ENCODE measurements around the gene KCNAB2.

The KCNAB2 gene

GRCh38 chr1:6034750-6035096 is 11.0 kb upstream of the KCNAB2 start:
- no peak for ATAC-seq
- Mint-ChIP-seq H3K4me3 (no peak overlapping the region), H3K9me3 (no peaks in the 10 kb centered on the region), H3K27me3 (no peaks in the 10 kb centered on the region), H3K27ac (peak overlapping the region; percentile 70), H3K4me1 (peaks cover 71% of the 10 kb centered on the region), H3K36me3 (ENCODE audit: low read depth) (peaks cover 39% of the 10 kb centered on the region)
- DNase-seq = no peak

- Mint-ChIP-seq H3K4me3 (no peak overlapping the region), H3K27ac (peak overlapping the region; percentile 70), H3K4me1 (peaks cover 65% of the 10 kb centered on the region), H3K9me3 (no peaks in the 10 kb centered on the region), H3K27me3 (no peaks in the 10 kb centered on the region), H3K36me3 (ENCODE audit: low read depth) (peaks cover 37% of the 10 kb centered on the region)
- DNase-seq (no peak), ATAC-seq (no peak)
Observed at GRCh38 chr1:6035303-6035702, 10.4 kb upstream of the KCNAB2 start.

- Mint-ChIP-seq H3K4me3 (no peak overlapping the region), H3K27me3 (no peaks in the 10 kb centered on the region), H3K4me1 (peaks cover 61% of the 10 kb centered on the region), H3K36me3 (ENCODE audit: low read depth) (peaks cover 33% of the 10 kb centered on the region), H3K9me3 (no peaks in the 10 kb centered on the region), H3K27ac (peak overlapping the region; percentile 28)
- ATAC-seq (no peak), DNase-seq (no peak)
Observed at GRCh38 chr1:6035719-6036118, 10.0 kb upstream of the KCNAB2 start.

GRCh38 chr1:6037338-6037762 is 8.3 kb upstream of the KCNAB2 start:
- H3K9me3 Mint-ChIP-seq = no peaks in the 10 kb centered on the region
- no peaks in the 10 kb centered on the region for H3K27me3 Mint-ChIP-seq
- peak overlapping the region; percentile 52 for H3K27ac Mint-ChIP-seq
- no peak overlapping the region for H3K4me3 Mint-ChIP-seq
- peaks cover 31% of the 10 kb centered on the region for H3K36me3 Mint-ChIP-seq (ENCODE audit: low read depth)
- peaks cover 46% of the 10 kb centered on the region for H3K4me1 Mint-ChIP-seq
- ATAC-seq (peak; percentile 53), DNase-seq (peak; percentile 20)

- ATAC-seq (no peak), DNase-seq (no peak)
- Mint-ChIP-seq H3K36me3 (ENCODE audit: low read depth) (peaks cover 29% of the 10 kb centered on the region), H3K27ac (no peak overlapping the region), H3K4me1 (peaks cover 35% of the 10 kb centered on the region), H3K9me3 (no peaks in the 10 kb centered on the region), H3K4me3 (no peak overlapping the region), H3K27me3 (no peaks in the 10 kb centered on the region)
Observed at GRCh38 chr1:6038603-6039002, 7.1 kb upstream of the KCNAB2 start.

GRCh38 chr1:6039031-6039430 is 6.7 kb upstream of the KCNAB2 start:
- Mint-ChIP-seq H3K27me3 (no peaks in the 10 kb centered on the region), H3K9me3 (no peaks in the 10 kb centered on the region), H3K27ac (no peak overlapping the region), H3K36me3 (ENCODE audit: low read depth) (peaks cover 32% of the 10 kb centered on the region), H3K4me3 (no peak overlapping the region), H3K4me1 (peaks cover 33% of the 10 kb centered on the region)
- DNase-seq = no peak
- no peak for ATAC-seq

- Mint-ChIP-seq H3K4me1 (peaks cover 24% of the 10 kb centered on the region), H3K4me3 (no peak overlapping the region), H3K27ac (no peak overlapping the region), H3K27me3 (no peaks in the 10 kb centered on the region), H3K9me3 (no peaks in the 10 kb centered on the region), H3K36me3 (ENCODE audit: low read depth) (peaks cover 27% of the 10 kb centered on the region)
- DNase-seq (no peak), ATAC-seq (no peak)
Observed at GRCh38 chr1:6040444-6040843, 5.2 kb upstream of the KCNAB2 start.

GRCh38 chr1:6040861-6041415 is 4.8 kb upstream of the KCNAB2 start:
- H3K27me3 Mint-ChIP-seq = no peaks in the 10 kb centered on the region
- DNase-seq (no peak), ATAC-seq (no peak)
- peaks cover 20% of the 10 kb centered on the region for H3K4me1 Mint-ChIP-seq
- no peak overlapping the region for H3K27ac Mint-ChIP-seq
- H3K9me3 Mint-ChIP-seq = no peaks in the 10 kb centered on the region
- peaks cover 25% of the 10 kb centered on the region for H3K36me3 Mint-ChIP-seq (ENCODE audit: low read depth)
- H3K4me3 Mint-ChIP-seq = no peak overlapping the region

- H3K4me3 Mint-ChIP-seq = no peak overlapping the region
- ATAC-seq (no peak), DNase-seq (peak; percentile 44)
- peaks cover 15% of the 10 kb centered on the region for H3K4me1 Mint-ChIP-seq
- no peaks in the 10 kb centered on the region for H3K27me3 Mint-ChIP-seq
- no peak overlapping the region for H3K27ac Mint-ChIP-seq
- H3K36me3 Mint-ChIP-seq (ENCODE audit: low read depth) = peaks cover 28% of the 10 kb centered on the region
- no peaks in the 10 kb centered on the region for H3K9me3 Mint-ChIP-seq
Observed at GRCh38 chr1:6041432-6042062, 4.1 kb upstream of the KCNAB2 start.

- Mint-ChIP-seq H3K36me3 (ENCODE audit: low read depth) (peaks cover 38% of the 10 kb centered on the region), H3K4me1 (peaks cover 3% of the 10 kb centered on the region), H3K4me3 (no peak overlapping the region), H3K27me3 (no peaks in the 10 kb centered on the region), H3K27ac (no peak overlapping the region), H3K9me3 (no peaks in the 10 kb centered on the region)
- DNase-seq (no peak), ATAC-seq (no peak)
Observed at GRCh38 chr1:6043561-6043960, 2.1 kb upstream of the KCNAB2 start.

GRCh38 chr1:6044481-6045109 is 1.1 kb upstream of the KCNAB2 start:
- Mint-ChIP-seq H3K27ac (no peak overlapping the region), H3K9me3 (no peaks in the 10 kb centered on the region), H3K4me1 (peaks cover 3% of the 10 kb centered on the region), H3K4me3 (no peak overlapping the region), H3K27me3 (no peaks in the 10 kb centered on the region), H3K36me3 (ENCODE audit: low read depth) (peaks cover 38% of the 10 kb centered on the region)
- ATAC-seq (no peak), DNase-seq (no peak)

- DNase-seq (no peak), ATAC-seq (no peak)
- no peaks in the 10 kb centered on the region for H3K27me3 Mint-ChIP-seq
- peaks cover 38% of the 10 kb centered on the region for H3K36me3 Mint-ChIP-seq (ENCODE audit: low read depth)
- H3K27ac Mint-ChIP-seq = no peak overlapping the region
- H3K9me3 Mint-ChIP-seq = no peaks in the 10 kb centered on the region
- no peak overlapping the region for H3K4me3 Mint-ChIP-seq
- H3K4me1 Mint-ChIP-seq = peaks cover 3% of the 10 kb centered on the region
Observed at GRCh38 chr1:6045110-6045502, 582 bp upstream of the KCNAB2 start.

GRCh38 chr1:6046279-6046678 is 591 bp downstream of the KCNAB2 start:
- Mint-ChIP-seq H3K4me3 (no peak overlapping the region), H3K9me3 (no peaks in the 10 kb centered on the region), H3K27me3 (no peaks in the 10 kb centered on the region), H3K4me1 (peaks cover 3% of the 10 kb centered on the region), H3K36me3 (ENCODE audit: low read depth) (peaks cover 44% of the 10 kb centered on the region), H3K27ac (no peak overlapping the region)
- DNase-seq (no peak), ATAC-seq (no peak)

GRCh38 chr1:6048179-6048867 is 2.6 kb downstream of the KCNAB2 start:
- DNase-seq (no peak), ATAC-seq (no peak)
- Mint-ChIP-seq H3K27me3 (no peaks in the 10 kb centered on the region), H3K9me3 (no peaks in the 10 kb centered on the region), H3K27ac (no peak overlapping the region), H3K36me3 (ENCODE audit: low read depth) (peaks cover 43% of the 10 kb centered on the region), H3K4me3 (no peak overlapping the region), H3K4me1 (peaks cover 2% of the 10 kb centered on the region)

GRCh38 chr1:6049419-6049818 is 3.7 kb downstream of the KCNAB2 start:
- DNase-seq (no peak), ATAC-seq (no peak)
- H3K4me3 Mint-ChIP-seq = no peak overlapping the region
- H3K36me3 Mint-ChIP-seq (ENCODE audit: low read depth) = peaks cover 40% of the 10 kb centered on the region
- peaks cover 2% of the 10 kb centered on the region for H3K4me1 Mint-ChIP-seq
- H3K27ac Mint-ChIP-seq = peak overlapping the region; percentile 42
- H3K27me3 Mint-ChIP-seq = no peaks in the 10 kb centered on the region
- H3K9me3 Mint-ChIP-seq = no peaks in the 10 kb centered on the region
